ENCODE measurements around the gene MMP7. TPM values are rescaled to one million over a fixed set of nuclear protein-coding genes. Genes with fewer than 3 reads are reported as not detected.

The MMP7 gene
- total RNA-seq, 1 experiment from 2014 or later: 98.1 TPM

DNA sequence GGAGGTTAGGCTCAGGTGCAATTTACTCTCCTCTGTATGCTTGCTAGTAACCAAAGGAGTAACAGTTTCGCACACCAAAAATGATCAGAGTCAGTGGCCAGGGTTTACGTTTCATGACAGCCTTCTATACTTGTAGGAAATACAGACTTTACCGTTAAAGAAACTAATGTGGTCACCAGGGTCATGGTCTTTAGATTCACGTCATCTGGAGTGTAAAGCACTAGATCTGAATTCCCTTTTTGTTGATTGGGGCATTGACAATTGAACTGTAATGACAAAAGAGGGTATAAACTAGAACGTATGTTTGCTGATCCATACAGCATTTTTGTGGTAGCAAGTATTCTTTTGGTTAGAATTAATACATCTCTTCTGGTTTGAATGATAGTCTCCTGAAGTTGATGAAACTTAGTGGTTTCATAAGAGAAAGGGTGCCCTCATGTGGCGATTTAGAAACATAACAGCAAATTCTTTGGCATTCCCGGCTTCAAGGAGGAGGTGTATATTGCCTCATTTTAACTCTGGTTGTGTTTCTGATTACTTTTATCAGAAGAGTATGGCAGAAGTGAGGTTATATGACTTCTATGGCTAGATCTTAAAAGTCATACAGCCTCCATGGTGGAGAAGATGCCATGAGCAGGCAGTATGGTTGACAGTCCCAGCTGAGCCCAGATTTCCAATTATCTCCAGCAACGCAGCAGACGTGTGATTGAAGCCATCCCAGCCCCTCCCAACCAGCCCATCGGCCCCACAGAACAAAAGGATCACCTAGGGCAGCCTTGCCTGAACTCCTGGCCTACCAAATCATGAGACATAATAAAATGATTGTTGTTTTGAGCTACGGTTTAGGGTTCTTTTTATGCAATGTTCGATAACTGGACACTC is 35.1 kb downstream of the MMP7 start:
- peak; percentile 98 for DNase-seq (ENCODE audit: low spot score)

DNA sequence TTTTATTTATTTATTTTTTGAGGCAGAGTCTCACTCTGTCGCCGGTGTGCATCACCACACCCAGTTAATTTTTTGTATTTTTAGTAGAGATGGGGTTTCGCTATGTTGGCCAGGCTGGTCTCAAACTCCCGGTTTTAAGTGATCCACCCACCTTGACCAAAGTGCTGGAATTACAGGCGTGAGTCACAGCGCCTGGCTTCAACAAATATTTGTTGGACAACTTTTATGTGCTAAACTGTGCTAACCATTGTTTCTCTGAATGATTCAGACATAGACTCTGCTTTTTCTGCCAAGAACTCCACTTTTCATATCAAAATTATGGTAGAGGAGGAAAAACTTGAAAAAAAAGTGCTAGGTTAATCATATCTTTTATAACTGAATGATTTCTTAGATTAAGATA is 36.3 kb downstream of the MMP7 start:
- DNase-seq (ENCODE audit: low spot score): peak; percentile 88

GRCh38 chr11:102493524-102493923 is 37.0 kb downstream of the MMP7 start:
- DNase-seq (ENCODE audit: low spot score): no peak

- no peak for DNase-seq (ENCODE audit: low spot score)
These were observed 38.6 kb downstream of the MMP7 start for GRCh38 chr11:102491969-102492368.

- DNase-seq (ENCODE audit: low spot score): no peak
These were observed 41.1 kb downstream of the MMP7 start for GRCh38 chr11:102489186-102490145.

DNA sequence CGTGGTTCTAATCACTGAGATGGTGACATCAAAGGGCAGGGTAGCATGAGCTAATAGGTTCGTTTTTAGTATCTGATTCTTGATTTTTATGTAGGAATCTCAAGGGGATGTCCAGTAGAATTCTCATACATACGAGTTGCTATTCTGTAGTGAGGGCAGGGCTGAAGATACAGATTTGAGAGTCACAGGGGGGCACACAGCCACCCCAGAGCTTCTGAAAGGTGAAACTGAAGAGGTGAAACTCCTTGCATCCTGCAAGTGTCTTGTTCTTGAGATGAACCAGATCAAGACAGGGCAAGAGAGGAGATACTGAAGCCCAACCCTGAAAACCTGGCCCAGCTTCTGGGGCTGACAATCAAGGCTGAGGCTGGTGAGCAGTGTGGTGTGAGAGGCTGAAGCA is 42.3 kb downstream of the MMP7 start:
- no peak for DNase-seq (ENCODE audit: low spot score)

- no peak for DNase-seq (ENCODE audit: low spot score)
These were observed 43.3 kb downstream of the MMP7 start for GRCh38 chr11:102487214-102487613.

- no peak for DNase-seq (ENCODE audit: low spot score)
These were observed 44.0 kb downstream of the MMP7 start for GRCh38 chr11:102486584-102486983.

GRCh38 chr11:102485095-102485722 is 45.3 kb downstream of the MMP7 start:
- DNase-seq (ENCODE audit: low spot score): no peak

DNA sequence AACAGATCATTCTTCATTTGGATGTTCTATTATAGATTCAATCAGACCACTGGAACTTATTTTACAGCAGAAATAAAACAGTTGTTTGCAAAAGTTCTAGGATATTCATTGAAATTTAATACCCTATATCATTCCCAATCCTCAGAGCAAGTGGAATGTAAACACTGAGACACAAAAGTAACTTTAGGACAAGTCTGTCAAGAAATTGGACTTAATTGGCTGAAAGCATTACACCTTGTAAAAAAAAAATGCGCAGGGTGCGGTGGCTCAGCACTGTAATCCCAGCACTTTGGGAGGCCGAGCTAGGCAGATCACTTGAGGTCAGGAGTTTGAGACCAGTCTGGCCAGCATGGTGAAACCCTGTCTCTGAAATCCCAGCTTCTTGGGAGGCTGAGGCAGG is 48.1 kb downstream of the MMP7 start:
- no peak for DNase-seq (ENCODE audit: low spot score)

- no peak for DNase-seq (ENCODE audit: low spot score)
These were observed 50.8 kb downstream of the MMP7 start for GRCh38 chr11:102479733-102480132.

- no peak for DNase-seq (ENCODE audit: low spot score)
These were observed 51.8 kb downstream of the MMP7 start for GRCh38 chr11:102478673-102479299.

- DNase-seq (ENCODE audit: low spot score): peak; percentile 72
These were observed 53.7 kb downstream of the MMP7 start for GRCh38 chr11:102476812-102477211.

DNA sequence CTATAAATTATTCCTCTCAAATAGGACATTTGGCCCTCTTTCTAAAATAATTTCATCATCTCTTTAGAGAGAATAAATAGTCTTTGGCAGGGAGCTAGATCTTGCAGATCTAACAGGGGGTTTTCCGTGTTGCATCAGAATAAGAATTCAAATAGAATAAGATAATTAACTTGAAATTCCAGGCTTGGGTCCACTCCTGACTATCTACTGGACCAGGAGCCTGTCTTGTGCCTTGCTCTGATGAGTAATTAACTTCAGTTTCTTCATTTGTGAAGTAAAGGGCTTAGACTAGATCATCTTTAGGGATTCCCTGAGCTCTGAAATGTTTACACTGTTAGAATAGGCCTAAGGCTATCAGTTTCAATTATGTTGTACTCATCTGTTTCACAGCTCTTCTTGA is 54.5 kb downstream of the MMP7 start:
- DNase-seq (ENCODE audit: low spot score): no peak

GRCh38 chr11:102473543-102473942 is 57.0 kb downstream of the MMP7 start:
- peak; percentile 91 for DNase-seq (ENCODE audit: low spot score)

DNA sequence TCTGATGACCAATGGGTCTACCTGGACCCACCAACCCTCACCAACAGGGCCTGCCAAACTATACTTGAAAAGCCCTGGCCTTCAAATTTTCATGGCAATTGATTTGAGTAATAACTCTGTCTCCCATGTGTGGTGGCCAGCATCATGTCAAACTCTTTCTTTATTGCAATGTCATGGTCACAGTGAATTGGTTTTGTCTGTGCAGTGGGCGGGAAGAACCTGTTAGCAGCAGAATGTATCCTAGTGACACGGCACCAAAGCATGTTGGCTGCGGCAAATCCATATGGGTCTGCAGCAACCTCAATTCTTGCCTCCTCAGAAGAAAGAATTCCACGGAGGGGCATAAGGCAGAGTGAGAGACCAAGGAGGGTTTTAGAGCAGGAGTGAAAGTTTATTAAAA is 58.4 kb downstream of the MMP7 start:
- no peak for DNase-seq (ENCODE audit: low spot score)

DNA sequence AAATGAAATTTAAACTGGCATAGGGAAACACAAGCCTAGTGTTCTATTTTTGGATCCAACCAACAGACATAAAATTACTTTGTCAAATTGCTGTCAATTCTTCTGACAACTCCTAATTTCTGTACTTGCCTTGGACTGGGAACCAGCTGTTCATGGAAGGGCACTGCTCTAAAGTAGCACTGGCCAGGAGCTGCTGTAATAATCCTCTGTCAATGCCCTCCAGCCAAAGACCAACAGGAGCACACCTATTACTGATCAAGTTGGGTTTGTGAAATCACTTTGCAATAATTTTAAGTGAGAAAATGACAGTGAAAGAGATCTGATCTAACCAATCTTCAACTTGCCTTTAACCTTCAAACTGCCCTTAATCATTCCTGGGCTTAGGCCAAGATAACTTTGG is 59.1 kb downstream of the MMP7 start:
- DNase-seq (ENCODE audit: low spot score): no peak

All from HT-29 (cell line).